ENCODE results near the gene MARCHF11. TPM values are rescaled to one million over a fixed set of nuclear protein-coding genes. Genes with fewer than 3 reads are reported as not detected.

The MARCHF11 gene
- total and polyA plus RNA-seq, 2 donors (not counting 1 experiment from before 2014, with no cell fraction given): not detected

DNA sequence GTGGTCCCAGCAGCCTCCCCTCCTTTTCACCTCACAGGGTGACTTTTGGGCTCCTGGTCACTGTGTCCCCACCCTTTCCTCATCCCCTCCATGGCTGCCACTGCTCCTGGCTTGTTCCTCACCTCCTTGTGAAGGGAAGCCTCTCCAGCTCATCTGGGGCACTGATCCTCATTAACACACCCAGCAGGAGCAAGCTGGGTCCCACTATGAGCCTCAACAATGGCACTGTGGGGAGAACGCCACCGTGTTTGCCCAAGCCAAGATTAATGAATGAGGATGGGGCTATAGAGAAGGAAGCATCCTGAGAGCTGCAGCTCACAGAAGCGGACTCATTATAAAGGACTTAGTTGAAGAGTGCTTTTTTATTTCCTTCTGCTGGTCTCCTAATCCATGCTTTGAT is 118.4 kb downstream of the MARCHF11 start:
- Histone ChIP-seq H4K20me1 (ENCODE audit: control insufficient read depth, extremely low read depth, insufficient read depth, low read length) (no peaks in the 10 kb centered on the region), H3K36me3 (ENCODE audit: control insufficient read depth, insufficient read depth, low read length) (no peaks in the 10 kb centered on the region), H3K9ac (ENCODE audit: insufficient read depth, low read length) (no peak overlapping the region), H2AFZ (ENCODE audit: low read length) (no peak overlapping the region), H3K27me3 (ENCODE audit: control insufficient read depth, insufficient read depth, low read length) (no peaks in the 10 kb centered on the region), H3K27ac (ENCODE audit: insufficient read depth, low read length) (no peak overlapping the region), H3K4me3 (replicated peaks in 1 of 4; ENCODE audit: control extremely low read depth in 1 of 4, insufficient read depth in 1 of 4, low read depth in 3 of 4, low read length in 4 of 4) (no peak overlapping the region), H3K79me2 (ENCODE audit: control insufficient read depth, insufficient read depth, low read length) (no peaks in the 10 kb centered on the region), H3K4me2 (ENCODE audit: extremely low read depth, insufficient read depth, low read length) (no peak overlapping the region), H3K4me1 (ENCODE audit: control insufficient read depth, extremely low read depth, insufficient read depth, low read length) (no peaks in the 10 kb centered on the region), H3K9me3 (ENCODE audit: control insufficient read depth, insufficient read depth, low read depth, low read length) (no peaks in the 10 kb centered on the region)
- no peak for TF ChIP-seq EZH2 (IDR thresholded peaks at IDR 0.05; ENCODE audit: low read length, missing control alignments)
- TF ChIP-seq, protein P1, sequence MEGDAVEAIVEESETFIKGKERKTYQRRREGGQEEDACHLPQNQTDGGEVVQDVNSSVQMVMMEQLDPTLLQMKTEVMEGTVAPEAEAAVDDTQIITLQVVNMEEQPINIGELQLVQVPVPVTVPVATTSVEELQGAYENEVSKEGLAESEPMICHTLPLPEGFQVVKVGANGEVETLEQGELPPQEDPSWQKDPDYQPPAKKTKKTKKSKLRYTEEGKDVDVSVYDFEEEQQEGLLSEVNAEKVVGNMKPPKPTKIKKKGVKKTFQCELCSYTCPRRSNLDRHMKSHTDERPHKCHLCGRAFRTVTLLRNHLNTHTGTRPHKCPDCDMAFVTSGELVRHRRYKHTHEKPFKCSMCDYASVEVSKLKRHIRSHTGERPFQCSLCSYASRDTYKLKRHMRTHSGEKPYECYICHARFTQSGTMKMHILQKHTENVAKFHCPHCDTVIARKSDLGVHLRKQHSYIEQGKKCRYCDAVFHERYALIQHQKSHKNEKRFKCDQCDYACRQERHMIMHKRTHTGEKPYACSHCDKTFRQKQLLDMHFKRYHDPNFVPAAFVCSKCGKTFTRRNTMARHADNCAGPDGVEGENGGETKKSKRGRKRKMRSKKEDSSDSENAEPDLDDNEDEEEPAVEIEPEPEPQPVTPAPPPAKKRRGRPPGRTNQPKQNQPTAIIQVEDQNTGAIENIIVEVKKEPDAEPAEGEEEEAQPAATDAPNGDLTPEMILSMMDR (conservative IDR thresholded peaks at IDR 0.05 in 1 of 2, IDR thresholded peaks at IDR 0.05 in 1 of 2; ENCODE audit: low read depth in 1 of 2, low read length in 2 of 2): no peak
- DNase-seq (ENCODE audit: low read depth in 2 of 2): no peak

DNA sequence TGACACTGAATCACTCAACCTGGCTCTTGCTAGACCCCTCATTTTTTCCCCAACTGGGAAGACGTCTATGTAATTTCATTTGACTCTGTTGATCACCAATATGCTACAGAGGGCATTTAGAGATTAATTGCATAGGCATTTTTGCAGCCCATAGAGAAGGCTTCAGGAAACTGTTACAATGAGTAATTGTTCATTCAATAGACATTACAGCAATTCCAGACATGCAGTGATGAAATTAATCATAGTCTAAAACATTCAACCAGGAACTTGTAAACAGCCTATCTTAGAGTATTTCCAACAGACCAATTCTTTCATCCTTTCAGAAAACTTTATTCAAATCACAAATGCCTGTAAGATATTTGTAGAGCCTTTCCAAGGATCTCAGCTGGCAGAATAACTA is 122.3 kb downstream of the MARCHF11 start:
- Histone ChIP-seq H3K79me2 (ENCODE audit: control insufficient read depth, insufficient read depth, low read length) (no peaks in the 10 kb centered on the region), H3K4me1 (ENCODE audit: control insufficient read depth, extremely low read depth, insufficient read depth, low read length) (no peaks in the 10 kb centered on the region), H3K9ac (ENCODE audit: insufficient read depth, low read length) (no peak overlapping the region), H3K27ac (ENCODE audit: insufficient read depth, low read length) (no peak overlapping the region), H3K4me2 (ENCODE audit: extremely low read depth, insufficient read depth, low read length) (no peak overlapping the region), H4K20me1 (ENCODE audit: control insufficient read depth, extremely low read depth, insufficient read depth, low read length) (no peaks in the 10 kb centered on the region), H3K4me3 (replicated peaks in 1 of 4; ENCODE audit: control extremely low read depth in 1 of 4, insufficient read depth in 1 of 4, low read depth in 3 of 4, low read length in 4 of 4) (no peak overlapping the region), H3K27me3 (ENCODE audit: control insufficient read depth, insufficient read depth, low read length) (no peaks in the 10 kb centered on the region), H2AFZ (ENCODE audit: low read length) (no peak overlapping the region), H3K36me3 (ENCODE audit: control insufficient read depth, insufficient read depth, low read length) (no peaks in the 10 kb centered on the region), H3K9me3 (ENCODE audit: control insufficient read depth, insufficient read depth, low read depth, low read length) (no peaks in the 10 kb centered on the region)
- TF ChIP-seq, protein P1 (conservative IDR thresholded peaks at IDR 0.05 in 1 of 2, IDR thresholded peaks at IDR 0.05 in 1 of 2; ENCODE audit: low read depth in 1 of 2, low read length in 2 of 2): no peak
- no peak for TF ChIP-seq EZH2 (IDR thresholded peaks at IDR 0.05; ENCODE audit: low read length, missing control alignments)
- peak in 1 of 2 donors; percentile 54 for DNase-seq (ENCODE audit: low read depth in 2 of 2)

DNA sequence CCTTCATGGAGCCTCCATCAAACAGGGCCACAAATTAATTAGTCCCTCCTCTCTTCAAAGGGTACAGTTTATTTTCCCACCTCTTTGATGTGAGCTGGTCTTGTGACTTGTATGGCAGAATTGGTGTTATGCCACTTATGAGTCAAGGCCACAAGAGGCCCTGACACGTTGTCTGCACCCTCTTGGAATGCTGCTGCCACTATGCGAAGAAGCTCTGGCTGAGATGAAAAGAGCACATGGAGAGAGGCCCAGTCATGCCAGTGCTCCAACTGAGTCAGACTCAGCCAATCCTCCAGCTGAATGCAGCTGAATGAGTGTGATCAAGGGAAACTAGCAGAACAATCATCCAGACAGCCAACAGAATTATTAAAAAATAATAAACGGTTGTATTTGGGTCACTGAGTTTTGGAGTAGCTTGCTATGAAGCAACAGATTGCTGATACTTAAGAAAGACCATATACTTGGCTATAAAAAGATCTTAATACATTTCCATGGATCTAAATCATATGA is 128.3 kb downstream of the MARCHF11 start:
- H3K4me3 ChIP-seq (replicated peaks in 1 of 4; ENCODE audit: control extremely low read depth in 1 of 4, insufficient read depth in 1 of 4, low read depth in 3 of 4, low read length in 4 of 4): no peak overlapping the region
- H3K4me1 ChIP-seq (ENCODE audit: control insufficient read depth, extremely low read depth, insufficient read depth, low read length): no peaks in the 10 kb centered on the region
- no peaks in the 10 kb centered on the region for H3K9me3 ChIP-seq (ENCODE audit: control insufficient read depth, insufficient read depth, low read depth, low read length)
- H3K79me2 ChIP-seq (ENCODE audit: control insufficient read depth, insufficient read depth, low read length): no peaks in the 10 kb centered on the region
- H2AFZ ChIP-seq (ENCODE audit: low read length): no peak overlapping the region
- no peaks in the 10 kb centered on the region for H3K27me3 ChIP-seq (ENCODE audit: control insufficient read depth, insufficient read depth, low read length)
- H3K4me2 ChIP-seq (ENCODE audit: extremely low read depth, insufficient read depth, low read length): no peak overlapping the region
- DNase-seq (ENCODE audit: low read depth in 2 of 2): peak in 1 of 2 donors; percentile 29
- no peak overlapping the region for H3K27ac ChIP-seq (ENCODE audit: insufficient read depth, low read length)
- no peak overlapping the region for H3K9ac ChIP-seq (ENCODE audit: insufficient read depth, low read length)
- no peaks in the 10 kb centered on the region for H4K20me1 ChIP-seq (ENCODE audit: control insufficient read depth, extremely low read depth, insufficient read depth, low read length)
- no peak for TF ChIP-seq EZH2 (IDR thresholded peaks at IDR 0.05; ENCODE audit: low read length, missing control alignments)
- TF ChIP-seq, protein P1 (conservative IDR thresholded peaks at IDR 0.05 in 1 of 2, IDR thresholded peaks at IDR 0.05 in 1 of 2; ENCODE audit: low read depth in 1 of 2, low read length in 2 of 2): no peak
- H3K36me3 ChIP-seq (ENCODE audit: control insufficient read depth, insufficient read depth, low read length): no peaks in the 10 kb centered on the region

Measured in fibroblast of lung (primary cell).